ENCODE results near the gene CCDC90B.
"Not testable (repeated sequence)": the region's sequence is repeated elsewhere in the genome, so short reads cannot be mapped to it uniquely, and the experiment has no call there.

The CCDC90B gene

GRCh38 chr11:83272627-83273026 lies 13.5 kb downstream of the CCDC90B start:
- DNase-seq (ENCODE audit: low spot score): no peak

GRCh38 chr11:83271734-83272133 lies 14.4 kb downstream of the CCDC90B start:
- H3K4me3 ChIP-seq; DNase-seq (ENCODE audit: low spot score); H3K27ac ChIP-seq: not testable (repeated sequence)

More at GRCh38 chr11:83272627-83273026, 13.5 kb downstream of the CCDC90B start:
- no peak for TF ChIP-seq CTCF (IDR thresholded peaks at IDR 0.05)
- Histone ChIP-seq H3K27ac (peak overlapping the region in 1 of 2 donors; percentile 31), H3K4me3 (no peak overlapping the region)

GRCh38 chr11:83269080-83269479 lies 17.1 kb downstream of the CCDC90B start:
- H3K4me3 ChIP-seq; H3K27ac ChIP-seq; DNase-seq (ENCODE audit: low spot score): not testable (repeated sequence)

- no peak overlapping the region for H3K4me3 ChIP-seq
- TF ChIP-seq CTCF (IDR thresholded peaks at IDR 0.05): no peak
- no peak for DNase-seq (ENCODE audit: low spot score)
- no peak overlapping the region for H3K27ac ChIP-seq
Observed at GRCh38 chr11:83265331-83265730, 20.8 kb downstream of the CCDC90B start.

GRCh38 chr11:83259559-83259958 lies 26.6 kb downstream of the CCDC90B start:
- no peak for TF ChIP-seq CTCF (IDR thresholded peaks at IDR 0.05)

GRCh38 chr11:83257761-83258168 lies 28.4 kb downstream of the CCDC90B start:
- Histone ChIP-seq H3K27ac (peak overlapping the region; percentile 58 to 64), H3K4me3 (peak overlapping the region; percentile 33)
- TF ChIP-seq CTCF (IDR thresholded peaks at IDR 0.05): no peak
- DNase-seq (ENCODE audit: low spot score): no peak

More at GRCh38 chr11:83259559-83259958, 26.6 kb downstream of the CCDC90B start:
- no peak for DNase-seq (ENCODE audit: low spot score)
- H3K27ac ChIP-seq: no peak overlapping the region
- H3K4me3 ChIP-seq: no peak overlapping the region

- no peak for DNase-seq (ENCODE audit: low spot score)
- no peak overlapping the region for H3K4me3 ChIP-seq
- no peak for TF ChIP-seq CTCF (IDR thresholded peaks at IDR 0.05)
- H3K27ac ChIP-seq: peak overlapping the region; percentile 58 to 64
Observed at GRCh38 chr11:83256602-83257340, 29.4 kb downstream of the CCDC90B start.

GRCh38 chr11:83255366-83255765 lies 30.8 kb downstream of the CCDC90B start:
- H3K4me3 ChIP-seq: no peak overlapping the region
- DNase-seq (ENCODE audit: low spot score): no peak
- no peak for TF ChIP-seq CTCF (IDR thresholded peaks at IDR 0.05)
- peak overlapping the region in 1 of 2 donors; percentile 40 for H3K27ac ChIP-seq
